Stimulated activated CD4-positive, alpha-beta T cell treated with anti-CD3 and anti-CD28 coated beads, Interleukin-1b, Interleukin-23, amount 100 ng/mL, for 24 hours (primary cell): ENCODE data around the gene RALA.

Experiments
- DNase-seq, 4 experiments: peaks; one replicate each; pipeline ENCODE4 v3.0.0-alpha.2; 2020; ENCODE audit warnings: low read depth in 4 of 4, low spot score in 1 of 4

RALA gene, protein sequence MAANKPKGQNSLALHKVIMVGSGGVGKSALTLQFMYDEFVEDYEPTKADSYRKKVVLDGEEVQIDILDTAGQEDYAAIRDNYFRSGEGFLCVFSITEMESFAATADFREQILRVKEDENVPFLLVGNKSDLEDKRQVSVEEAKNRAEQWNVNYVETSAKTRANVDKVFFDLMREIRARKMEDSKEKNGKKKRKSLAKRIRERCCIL

DNA sequence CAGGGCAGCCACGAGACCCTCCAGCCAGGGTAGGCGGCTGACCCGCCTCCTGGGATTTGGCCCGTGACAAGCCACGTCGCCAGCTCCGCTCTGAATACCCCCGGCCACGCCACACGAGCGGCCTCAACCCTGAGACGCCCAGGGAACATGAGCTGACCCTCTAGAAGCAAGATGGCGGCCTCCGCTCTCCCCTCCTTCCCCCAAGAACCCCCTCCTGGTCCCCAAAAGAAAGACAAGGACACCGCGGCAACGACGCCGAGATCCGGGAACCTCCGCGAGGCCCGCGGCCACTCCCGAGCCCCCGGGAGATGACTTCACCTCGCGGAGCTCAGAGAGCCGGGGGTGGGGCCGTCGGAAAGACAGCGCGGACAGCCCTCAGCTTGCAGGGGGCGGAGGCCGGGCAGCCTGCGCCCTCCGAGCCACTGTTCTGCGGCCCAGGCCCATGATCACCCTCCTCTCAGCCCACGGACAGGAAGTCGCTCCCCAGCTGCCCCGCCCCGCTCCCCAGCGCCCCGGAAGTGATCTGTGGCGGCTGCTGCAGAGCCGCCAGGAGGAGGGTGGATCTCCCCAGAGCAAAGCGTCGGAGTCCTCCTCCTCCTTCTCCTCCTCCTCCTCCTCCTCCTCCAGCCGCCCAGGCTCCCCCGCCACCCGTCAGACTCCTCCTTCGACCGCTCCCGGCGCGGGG lies at the start of gene RALA:
Gene RALA, plus strand, starts transcription at position 526 of the 685 bp plus-strand sequence. CDS start 63,096 bp downstream, outside the sequence.
- DNase-seq, result peak; percentile 71 to 87 (median 78)

DNA sequence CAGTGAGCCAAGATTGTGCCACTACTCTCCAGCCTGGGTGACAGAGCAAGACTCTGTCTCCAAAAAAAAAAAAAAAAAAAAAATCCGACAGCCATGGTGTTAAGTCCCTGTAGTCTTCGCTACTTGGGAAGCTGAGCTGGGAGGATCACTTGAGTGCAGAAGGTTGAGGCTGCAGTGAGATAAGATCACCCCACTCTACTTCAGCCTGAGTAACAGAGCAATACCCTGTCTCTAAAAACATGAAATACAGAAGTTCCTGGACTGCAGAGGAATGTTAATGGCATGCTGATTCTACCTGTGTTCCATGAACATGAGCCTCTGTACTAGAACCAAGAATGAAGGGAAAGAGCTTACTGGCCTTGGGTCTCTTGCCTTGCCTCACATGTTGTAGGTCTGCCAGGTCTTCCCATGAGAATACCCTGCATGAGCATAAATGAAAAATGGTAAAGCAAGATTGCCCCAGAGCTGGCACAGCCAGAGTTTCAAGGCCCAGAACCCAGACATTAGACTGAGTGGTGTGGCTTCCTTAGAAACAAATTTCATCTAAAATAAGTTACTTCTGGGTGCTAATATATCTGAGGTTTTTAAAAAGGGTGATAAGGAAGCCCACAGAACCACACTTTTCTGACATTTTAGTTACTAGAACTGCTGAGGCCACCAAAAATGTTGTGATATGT lies 48.6 kb upstream of the RALA start:
- DNase-seq, result no peak

DNA sequence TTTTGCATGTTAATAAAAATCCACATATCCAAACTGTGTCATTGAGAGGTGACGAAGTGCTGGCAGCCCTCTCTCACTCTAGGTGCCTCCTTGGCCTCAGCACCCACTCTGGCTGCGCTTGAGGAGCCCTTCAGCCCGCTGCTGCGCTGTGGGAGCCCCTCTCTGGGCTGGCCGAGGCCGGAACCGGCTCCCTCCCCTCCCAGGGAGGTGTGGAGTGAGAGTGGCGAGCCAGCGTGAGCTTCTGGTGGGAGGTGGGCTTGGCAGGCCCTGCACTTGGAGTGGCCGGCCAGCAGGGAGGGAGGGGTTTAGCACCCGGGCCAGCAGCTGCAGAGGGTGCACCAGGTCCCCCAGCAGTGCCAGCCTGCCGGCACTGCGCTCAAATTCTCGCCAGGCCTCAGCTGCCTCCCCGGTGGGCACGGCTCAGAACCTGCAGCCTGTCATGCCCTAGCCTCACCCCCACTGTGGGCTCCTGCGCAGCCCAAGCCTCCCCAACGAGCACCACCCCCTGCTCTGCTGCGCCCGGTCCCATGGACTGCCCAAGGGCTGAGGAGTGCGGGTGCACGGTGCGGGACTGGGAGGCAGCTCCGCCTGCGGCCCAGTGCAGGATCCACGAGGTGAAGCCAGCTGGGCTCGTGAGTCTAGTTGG lies 46.0 kb upstream of the RALA start:
- DNase-seq, result no peak

DNA sequence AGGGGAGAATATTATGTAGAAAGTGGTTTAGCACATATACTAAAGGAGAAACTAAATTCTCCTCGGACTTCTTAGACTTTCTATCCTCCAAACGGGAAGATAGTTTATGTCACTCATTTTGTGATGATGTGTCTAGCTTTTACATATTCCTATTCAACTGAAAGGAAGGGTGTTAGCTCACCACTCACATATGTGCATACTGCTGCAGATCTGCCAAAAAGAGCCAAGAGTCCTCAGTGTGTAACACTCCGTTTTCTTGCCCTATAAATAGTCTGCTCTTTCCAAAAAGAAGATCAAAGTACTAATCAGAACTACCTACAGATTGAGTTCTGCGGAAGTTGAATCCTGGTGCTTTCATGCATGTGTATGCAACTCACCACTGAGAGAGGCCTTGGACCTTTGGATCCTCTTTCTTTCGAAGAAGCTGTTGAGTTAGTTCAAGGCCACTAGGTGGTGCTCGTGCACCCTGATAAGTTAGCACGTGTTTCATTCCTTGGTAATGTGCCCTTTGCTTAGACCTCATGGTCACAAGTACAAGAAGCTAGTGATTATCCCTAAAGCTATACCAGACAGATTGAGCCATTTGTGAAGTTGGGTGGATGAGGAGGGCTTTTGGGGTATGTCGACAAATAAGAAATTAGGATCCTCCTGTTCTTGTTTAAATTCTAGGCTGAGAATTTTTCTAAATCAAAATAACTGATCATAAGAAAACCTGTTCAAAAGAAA lies 43.1 kb upstream of the RALA start:
- DNase-seq, result peak; percentile 53 to 60 (median 58)

DNA sequence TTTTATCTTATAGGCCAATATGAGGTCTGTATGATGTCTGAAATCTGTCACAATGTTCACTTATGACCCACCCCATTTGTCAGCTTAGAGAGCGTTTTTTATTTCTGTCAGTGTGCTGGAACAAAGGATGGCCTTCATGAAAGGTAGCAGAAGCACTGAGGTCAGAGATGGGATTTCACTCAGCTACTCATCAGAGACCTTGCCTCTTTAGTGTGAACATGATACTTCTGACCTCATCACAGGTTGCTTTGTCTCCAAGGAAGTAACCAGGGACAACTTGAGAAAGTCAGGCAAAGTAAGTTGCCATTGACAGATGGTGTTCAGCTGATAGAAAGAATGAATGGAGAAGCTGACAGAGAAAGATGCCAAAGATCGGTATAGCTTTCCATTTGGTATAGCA lies 40.8 kb upstream of the RALA start:
- DNase-seq, result no peak

DNA sequence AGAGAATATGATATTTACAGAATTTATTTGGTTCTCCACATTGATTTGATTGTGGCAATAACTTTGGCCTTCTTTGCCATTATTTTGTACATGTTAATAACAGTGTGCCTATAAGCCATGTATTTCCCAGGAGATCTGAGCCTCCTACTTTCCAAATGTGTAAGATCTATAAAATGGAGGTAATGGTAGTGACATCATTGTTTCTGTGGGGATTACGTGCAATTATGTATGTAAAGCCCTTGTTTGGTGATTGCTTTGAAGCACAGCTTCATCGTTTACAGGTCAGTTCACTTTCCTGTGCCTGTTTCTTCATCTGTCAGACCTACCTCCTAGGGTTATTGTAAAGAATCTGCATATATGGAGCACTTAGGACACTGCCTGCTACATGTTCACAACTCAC lies 39.8 kb upstream of the RALA start:
- no peak for DNase-seq

DNA sequence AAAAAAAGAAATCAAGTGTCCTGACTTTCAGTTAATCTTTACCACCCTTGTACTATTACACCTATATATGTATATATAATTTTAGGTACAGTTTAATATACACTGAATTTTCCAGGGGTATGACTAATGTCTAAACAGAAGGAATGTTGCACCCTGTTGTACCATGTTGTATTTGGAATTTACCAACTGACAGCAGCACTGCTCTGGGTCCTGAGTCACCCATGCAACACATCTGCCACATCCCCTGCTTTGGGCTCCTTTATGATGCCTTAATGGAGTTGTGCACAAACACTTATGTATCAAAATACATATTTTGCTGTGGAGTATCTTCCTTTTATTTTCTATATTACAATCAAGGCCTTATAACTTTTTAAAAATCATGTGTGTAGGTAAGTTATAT lies 36.0 kb upstream of the RALA start:
- DNase-seq, result no peak

DNA sequence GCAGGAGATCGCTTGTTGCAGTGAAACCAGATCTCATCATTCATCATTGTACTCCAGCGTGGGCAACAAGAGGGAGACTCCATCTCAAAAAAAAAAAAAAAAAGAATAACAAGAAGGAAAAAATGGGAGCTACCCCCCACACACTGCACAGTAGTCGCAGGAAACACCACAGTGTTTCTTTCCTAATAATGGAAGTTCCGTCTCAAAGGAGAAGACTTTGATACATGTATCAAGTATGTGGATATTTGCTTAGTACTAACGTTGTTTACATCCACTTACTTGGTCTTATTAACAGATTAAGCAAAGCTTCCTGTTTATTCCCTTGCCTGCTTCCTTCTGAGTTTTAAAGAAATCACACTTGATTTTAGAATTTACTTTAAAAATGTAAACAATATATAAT lies 35.0 kb upstream of the RALA start:
- no peak for DNase-seq

DNA sequence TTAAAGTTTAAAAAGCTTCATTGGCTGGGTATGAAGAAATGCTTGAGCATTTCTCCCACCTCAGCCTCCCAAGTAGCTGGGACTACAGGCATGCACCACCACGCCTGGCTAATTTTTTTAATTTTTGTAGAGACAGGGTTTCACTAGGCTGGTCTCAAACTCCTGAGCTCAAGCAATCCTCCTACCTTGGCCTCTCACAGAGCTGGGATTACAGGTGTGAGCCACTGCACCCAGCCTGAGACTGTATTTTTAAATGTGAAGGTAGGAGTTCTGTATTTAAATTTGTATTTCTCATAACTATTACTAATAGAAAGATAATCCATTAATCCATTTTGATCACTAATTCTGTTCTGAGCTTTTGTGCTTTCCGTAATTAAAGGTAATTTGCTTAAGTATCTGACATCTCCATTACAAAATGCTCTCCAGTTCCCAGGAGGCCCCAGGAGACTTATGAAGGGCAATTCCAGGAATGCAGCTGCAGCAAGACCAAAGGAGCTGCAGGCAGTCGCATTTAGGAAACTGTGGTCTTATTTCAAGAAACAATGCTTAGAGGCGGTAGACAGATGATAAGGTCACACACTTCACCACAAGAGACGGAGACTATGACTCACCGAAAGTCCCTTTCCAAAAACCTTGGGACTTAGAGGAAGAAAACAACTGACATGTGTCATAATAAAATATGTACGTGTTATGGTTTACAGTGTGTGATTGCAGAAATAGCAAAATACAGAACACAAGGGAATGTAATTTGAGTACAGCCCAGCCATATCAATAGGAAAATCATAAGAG lies 33.9 kb upstream of the RALA start:
- peak in 3 of 4 experiments; percentile 35 to 39 (median 39) for DNase-seq

DNA sequence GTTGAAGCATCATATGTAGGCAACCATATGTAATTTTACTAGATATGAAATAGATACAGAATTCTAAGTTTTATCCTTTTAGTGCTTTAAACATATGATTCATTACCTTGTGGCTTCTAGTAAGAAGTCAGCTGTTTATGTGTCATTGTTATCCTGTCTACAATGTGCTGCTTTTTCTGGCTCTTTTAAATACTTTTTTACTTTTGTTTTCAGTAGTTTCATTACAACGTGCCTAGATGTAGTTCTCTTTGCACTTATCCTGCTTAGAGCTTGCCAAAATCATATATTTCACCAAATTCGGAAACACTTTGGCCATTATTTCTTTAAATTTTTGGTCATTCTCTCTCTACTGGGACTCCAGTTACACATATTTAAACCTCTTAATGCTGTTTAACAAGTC lies 30.8 kb upstream of the RALA start:
- no peak for DNase-seq

DNA sequence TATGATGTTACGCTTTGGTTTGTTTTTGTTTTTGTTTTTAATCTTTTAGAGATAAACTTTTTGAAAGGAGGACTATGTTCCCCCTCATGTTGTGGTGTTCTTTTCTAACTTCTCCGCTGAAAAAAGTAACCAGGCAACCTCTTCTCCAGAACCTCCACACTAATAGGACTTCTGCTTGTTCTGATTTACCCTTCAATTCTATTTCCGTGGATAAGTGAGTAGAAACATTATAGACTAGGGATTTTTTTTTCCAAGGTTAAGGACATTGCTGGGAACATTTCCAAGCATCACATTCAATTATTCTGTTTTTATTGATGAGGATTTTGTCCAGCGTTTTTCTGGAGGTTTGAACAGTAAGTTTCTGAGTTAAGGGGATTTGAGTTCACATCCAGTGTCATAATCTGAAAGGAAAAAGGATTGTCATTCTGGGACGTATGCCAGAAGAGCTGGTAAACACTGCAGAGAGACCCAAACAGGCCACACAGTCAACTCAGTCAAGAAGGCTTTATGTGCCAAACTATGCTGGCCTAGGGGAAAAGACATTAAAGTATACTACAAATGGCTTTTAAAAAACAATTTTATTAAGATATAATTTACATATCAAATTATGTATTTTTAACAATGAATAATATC lies 28.3 kb upstream of the RALA start:
- no peak for DNase-seq

DNA sequence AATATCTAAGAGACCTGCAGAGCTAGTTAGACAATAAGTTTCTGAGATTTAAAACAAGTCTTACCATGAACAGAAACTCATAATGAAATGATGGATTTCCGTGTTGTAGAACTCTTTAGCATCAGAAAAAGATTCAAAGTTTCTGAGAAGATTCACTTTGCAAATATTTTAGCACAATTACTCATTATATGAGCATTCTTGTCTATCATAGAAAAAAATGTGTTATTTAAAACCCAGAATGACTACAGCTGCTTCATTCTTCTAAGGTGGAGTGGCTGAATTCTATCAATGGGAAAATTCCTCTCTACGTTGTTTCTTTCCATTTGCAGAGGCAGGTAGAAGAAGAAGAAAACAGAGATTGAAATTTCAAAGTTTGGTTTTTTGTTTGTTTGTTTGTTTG lies 21.0 kb upstream of the RALA start:
- no peak for DNase-seq

DNA sequence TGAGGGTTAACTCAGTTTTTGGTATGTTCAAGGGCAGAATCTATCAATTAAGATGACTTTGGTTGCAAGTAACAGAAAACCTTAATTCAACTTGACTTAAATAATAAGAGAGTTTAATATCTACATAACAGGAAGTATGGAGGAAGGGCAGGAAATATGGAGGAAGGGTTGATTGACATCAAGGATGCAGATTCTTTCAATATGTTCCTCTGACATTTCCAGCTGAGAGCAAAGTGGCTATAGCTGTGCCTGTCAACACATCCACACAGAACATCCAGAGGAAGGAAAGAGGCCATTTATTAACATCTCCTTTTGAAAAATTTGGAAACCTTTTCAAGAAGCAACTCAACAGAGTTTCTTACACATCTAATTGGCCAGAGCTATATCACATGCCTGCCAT lies 19.4 kb upstream of the RALA start:
- no peak for DNase-seq

DNA sequence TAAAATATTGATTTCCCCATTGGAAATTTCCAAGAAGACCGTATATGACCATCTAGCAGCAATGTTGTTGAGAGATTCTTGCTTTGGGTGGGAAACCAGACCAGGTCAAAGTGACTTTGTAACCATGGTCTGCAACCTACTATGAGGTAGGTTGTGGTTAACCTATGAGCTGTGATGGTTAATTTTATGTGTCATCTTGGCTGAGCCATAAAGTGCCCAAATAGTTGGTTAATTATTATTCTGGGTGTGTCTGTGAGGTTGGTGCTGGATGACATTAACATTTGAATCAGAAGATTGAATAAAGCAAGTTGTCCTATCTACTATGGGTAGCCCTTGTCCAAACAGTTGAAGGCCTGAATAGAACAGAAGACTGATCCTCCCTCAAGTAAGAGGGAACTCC lies 18.3 kb upstream of the RALA start:
- DNase-seq, result no peak

DNA sequence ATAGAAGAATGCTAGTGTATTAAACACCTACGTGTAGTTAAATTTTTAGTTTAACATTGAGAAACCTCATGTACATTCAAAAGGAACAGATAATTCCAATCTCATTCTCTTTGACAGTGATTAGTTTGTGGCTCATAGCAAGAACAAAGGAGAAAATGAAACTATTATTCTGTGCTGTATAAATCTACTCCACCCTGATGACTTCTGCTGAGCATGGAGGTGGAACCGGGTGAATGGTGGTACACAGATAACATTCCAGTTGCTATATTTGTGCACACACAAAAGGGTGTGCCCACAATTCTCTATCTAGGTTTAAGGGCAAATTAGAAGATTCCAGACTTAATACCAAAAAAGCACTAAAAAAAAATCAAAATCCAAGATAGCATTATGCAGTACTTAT lies 17.0 kb upstream of the RALA start:
- DNase-seq, result no peak

DNA sequence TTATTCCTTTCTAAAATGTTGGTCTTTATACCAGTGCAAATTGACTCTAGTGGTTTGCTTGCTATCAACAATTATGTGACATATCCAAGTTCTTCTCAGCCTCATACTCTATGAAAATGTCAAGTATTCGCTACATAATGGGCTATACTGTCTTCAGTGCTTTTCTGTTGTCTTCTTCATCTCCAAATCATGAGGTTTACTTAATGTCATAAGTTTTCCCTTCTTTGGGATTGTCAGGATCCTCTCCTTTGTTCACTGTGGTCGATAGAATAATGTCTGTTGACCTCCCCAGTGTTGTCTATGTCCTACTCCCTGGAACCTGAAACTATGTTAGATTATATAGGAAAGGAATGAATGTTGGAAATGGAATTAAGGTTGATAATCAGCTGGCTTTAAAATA lies 16.4 kb upstream of the RALA start:
- DNase-seq, result no peak

DNA sequence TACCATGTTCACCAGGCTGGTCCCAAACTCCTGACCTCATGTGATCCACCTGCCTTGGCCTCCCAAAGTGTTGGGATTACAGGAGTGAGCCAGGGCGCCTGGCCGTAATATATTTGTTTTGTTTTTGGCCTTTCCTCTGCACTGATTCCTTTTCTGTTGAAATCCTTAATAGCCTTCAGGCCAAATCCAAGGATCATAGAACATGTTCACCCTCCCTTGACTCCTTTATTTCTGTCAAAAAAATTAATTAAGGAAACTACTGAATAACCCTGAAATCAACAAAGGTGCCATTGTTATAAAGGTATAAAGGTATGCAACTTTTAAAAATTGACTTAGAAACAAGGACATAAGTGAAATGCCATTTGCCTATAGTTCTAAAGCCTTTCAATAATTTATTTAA lies 15.5 kb upstream of the RALA start:
- no peak for DNase-seq

DNA sequence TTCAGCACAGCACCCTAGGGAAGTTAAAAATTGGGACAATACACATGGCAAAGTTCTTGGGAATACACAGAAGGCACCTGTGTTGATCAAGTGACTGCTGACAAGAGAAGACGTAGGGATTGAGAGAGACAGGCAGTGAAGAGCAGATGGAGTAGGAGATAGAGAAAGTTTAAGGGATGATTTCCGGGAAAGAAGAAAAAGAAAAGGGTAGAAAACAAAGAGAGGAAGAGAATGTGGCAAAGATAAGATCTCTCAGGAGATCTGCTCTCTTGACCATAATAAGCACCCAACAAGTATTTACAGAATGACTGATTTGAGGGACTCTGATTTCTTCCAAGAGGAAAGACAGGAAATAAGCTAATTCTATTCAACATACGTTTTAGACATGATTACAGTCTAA lies 15.1 kb upstream of the RALA start:
- no peak for DNase-seq

DNA sequence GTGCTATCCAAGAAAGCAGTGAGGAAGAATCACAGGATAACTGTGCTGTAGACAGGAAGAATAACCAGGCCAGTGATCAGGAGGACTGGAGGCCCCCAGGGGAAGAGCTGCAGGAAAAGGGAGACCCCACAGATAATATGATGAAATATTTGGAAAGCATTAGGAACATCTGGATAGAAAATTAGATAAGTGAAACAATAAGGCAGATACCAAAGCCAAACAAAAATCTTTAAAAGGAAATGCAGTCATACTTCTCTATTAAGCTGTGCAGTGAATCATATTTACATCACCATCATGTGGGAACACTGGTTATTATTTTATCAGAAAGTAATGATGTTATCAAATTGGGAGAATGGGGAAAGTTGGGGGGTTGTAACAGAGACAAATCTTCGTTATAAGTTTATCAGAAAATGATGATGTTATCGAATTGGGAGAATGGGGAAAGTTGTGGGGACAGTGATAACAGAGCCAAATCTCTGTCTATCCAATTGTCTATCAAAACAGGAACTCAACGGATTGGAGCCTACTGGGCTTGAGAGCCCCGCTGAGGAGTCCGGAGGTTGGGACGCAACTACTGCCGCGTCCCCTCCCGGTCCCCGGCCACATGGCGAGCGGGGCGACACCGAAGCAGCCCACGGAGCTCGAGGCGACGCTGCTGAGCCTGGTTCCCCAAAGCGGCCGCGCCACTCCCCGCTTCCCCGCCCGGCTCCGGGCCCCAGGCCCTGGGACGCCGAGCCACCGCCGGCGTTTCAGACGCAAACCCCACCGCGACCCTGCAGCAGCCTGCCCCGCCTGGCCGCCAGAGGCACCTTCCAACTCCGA lies 14.0 kb upstream of the RALA start:
- no peak for DNase-seq
